Measurements from ENCODE around the gene FAM124A. TPM values are rescaled to one million over a fixed set of nuclear protein-coding genes. Genes with fewer than 3 reads are reported as not detected.

The FAM124A gene
- total and polyA plus RNA-seq, 10 of the 15 experiments (the other 5 are each of a cell fraction or from before 2014, with no cell fraction given) = not detected

DNA sequence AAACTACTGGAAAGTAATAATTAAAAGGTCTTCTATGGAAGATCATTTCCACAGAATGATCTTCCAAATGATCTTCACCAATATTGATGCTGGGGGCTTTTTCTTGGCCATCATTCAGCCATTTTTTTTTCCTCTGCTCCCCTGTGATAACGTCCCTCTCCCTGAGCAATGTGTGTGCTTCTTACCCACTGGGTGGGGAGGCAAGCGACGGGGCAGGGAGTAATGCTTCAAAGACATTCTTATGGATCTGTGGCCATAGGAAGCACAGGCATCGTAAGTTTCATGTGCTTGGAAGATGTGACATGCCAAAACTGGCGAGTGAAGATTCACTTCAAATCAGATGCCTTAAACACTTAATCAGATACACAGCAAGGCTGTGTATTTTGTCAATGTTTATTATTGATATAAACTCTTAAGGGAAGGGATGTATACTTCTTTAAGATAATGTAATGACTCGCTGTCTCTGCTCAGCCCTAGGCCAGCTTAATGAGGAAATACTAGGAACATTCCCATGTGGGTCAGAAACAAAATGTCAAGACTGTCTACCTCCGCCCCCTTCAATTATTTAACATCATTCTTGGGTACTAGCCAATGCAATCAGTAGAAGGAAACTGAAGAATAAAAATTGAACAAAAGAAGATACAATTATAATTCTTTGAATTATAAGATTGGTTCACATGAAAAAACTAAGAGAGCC lies 83.2 kb downstream of the FAM124A start (continued):
- no peak for TF ChIP-seq E2F4 (IDR thresholded peaks at IDR 0.05; ENCODE audit: low read depth, low read length)
- no peak for TF ChIP-seq HDAC2 (IDR thresholded peaks at IDR 0.05)
- TF ChIP-seq YBX1 (IDR thresholded peaks at IDR 0.05) = no peak
- no peak for TF ChIP-seq ZSCAN29 (IDR thresholded peaks at IDR 0.05)
- no peak for TF ChIP-seq SKIL (IDR thresholded peaks at IDR 0.05; ENCODE audit: low read depth, poor library complexity, severe bottlenecking)
- no peak for TF ChIP-seq HSF1 (IDR thresholded peaks at IDR 0.05; ENCODE audit: low read depth, low read length)
- no peak for TF ChIP-seq KLF5 (IDR thresholded peaks at IDR 0.05; ENCODE audit: partially characterized antibody)

DNA sequence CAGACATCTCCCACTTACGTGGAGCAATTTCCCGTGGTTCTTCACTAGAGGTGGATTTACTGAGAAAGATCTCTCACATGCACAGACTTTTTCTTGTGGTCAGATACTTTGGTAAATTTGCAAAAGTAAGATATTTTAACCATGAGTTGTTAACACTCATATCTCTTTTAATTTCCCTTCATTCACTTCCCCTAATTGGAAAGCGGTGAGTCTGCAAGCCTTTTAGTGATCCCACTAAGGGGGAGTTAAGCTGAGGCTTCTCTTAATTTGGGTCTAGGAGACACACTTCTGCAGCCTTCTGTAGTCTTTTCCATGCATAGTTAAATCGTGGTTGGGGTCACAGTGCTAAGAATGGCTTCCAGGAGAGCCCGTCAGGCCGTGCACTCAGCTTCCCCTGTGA lies 86.6 kb downstream of the FAM124A start:
- ATAC-seq (no peak), DNase-seq (ENCODE audit: low read depth, low spot score) (no peak), FAIRE-seq (no peak)
- ChIA-PET SMC1A (ENCODE audit: uncharacterized antibody, unreplicated experiment) (interaction anchor here (1.0 to 4.1 kb wide), 6 partner anchors 12 to 490 kb away, joined by 4 to 19 read pairs (median 5); no protein-coding TSS in a partner anchor), CTCF (interaction anchor here (0.6 to 7.2 kb wide), 2 partner anchors 22 to 144 kb away, joined by 4 to 32 read pairs; no protein-coding TSS in a partner anchor), RAD21 (ENCODE audit: unreplicated experiment) (no interaction called here), POLR2A (no interaction called here)
- H3K4me1 ChIP-seq (ENCODE audit: control insufficient read depth, insufficient read depth, low read length) = no peaks in the 10 kb centered on the region
- peaks cover 0 to 3% of the 10 kb centered on the region in 2 experiments; a peak in 2 of 4 replicates for H3K27me3 ChIP-seq (replicated peaks in 1 of 2; ENCODE audit: control insufficient read depth in 2 of 2, insufficient read depth in 2 of 2, low read length in 1 of 2)
- TF ChIP-seq SUPT20H (IDR thresholded peaks at IDR 0.05; ENCODE audit: borderline replicate concordance, control insufficient read depth, low read depth, low read length) = no peak
- TF ChIP-seq PML (IDR thresholded peaks at IDR 0.05; ENCODE audit: low read length) = no peak
- no peaks in the 10 kb centered on the region for H3K36me3 ChIP-seq (ENCODE audit: control insufficient read depth in 2 of 2, insufficient read depth in 2 of 2, low read length in 1 of 2)
- no peak overlapping the region for H3K4me2 ChIP-seq (ENCODE audit: control insufficient read depth, insufficient read depth)
- no peak overlapping the region for H3K9ac ChIP-seq (ENCODE audit: control insufficient read depth, insufficient read depth, low read length)
- intact Hi-C loops (cut with micrococcal nuclease; ENCODE audit: unreplicated experiment) = no loop called here
- H3K9me3 ChIP-seq (replicated peaks; ENCODE audit: control insufficient read depth, insufficient read depth, low read length) = no peaks in the 10 kb centered on the region
- no peaks in the 10 kb centered on the region for H4K20me1 ChIP-seq (ENCODE audit: control insufficient read depth, insufficient read depth)
- H3K4me3 ChIP-seq = no peak overlapping the region
- 44% methylated on average over 6 of the region's 6 CpGs for WGBS (ENCODE audit: insufficient coverage, insufficient replicate concordance, low lambda C conversion rate, missing lambda C conversion rate)
- in situ Hi-C loops (cut with MboI) = no loop called here
- no peak overlapping the region for H3K27ac ChIP-seq (ENCODE audit: control insufficient read depth, insufficient read depth)
- BruUV-seq (replicated peaks) = no TSS peak
- no peaks in the 10 kb centered on the region for H3K79me2 ChIP-seq (ENCODE audit: control insufficient read depth, insufficient read depth, low read length)
- H2AFZ ChIP-seq (ENCODE audit: control insufficient read depth, low read depth, low read length) = no peak overlapping the region

Data from GM12878 (cell line).